Bone marrow (tissue), 2 donors: ENCODE results near the gene PDGFRA.
A peak's percentile ranks its signal among the peaks of the same experiment; 100 is the strongest.

ENCODE experiments used
- DNase-seq, 2 donors: peaks; one replicate each; lab custom pipeline; 2025; lab: John Stamatoyannopoulos, UW

Gene PDGFRA

DNA sequence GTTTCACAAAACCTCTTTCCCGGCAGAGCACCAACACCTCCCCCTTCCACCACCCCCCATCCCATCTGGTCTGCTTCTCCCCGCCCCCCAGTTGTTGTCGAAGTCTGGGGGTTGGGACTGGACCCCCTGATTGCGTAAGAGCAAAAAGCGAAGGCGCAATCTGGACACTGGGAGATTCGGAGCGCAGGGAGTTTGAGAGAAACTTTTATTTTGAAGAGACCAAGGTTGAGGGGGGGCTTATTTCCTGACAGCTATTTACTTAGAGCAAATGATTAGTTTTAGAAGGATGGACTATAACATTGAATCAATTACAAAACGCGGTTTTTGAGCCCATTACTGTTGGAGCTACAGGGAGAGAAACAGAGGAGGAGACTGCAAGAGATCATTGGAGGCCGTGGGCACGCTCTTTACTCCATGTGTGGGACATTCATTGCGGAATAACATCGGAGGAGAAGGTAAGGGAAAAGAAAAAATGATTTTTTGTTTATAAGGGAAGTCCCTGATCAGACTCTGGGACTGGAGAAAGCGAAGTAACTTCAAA, at the start of gene PDGFRA:
PDGFRA (plus strand) TSS at position 333 of the 541 bp plus-strand sequence. CDS start 29,476 bp downstream, outside the sequence.
- no peak for DNase-seq

GRCh38 chr4:54184581-54184980, 44.5 kb upstream of the PDGFRA start:
- DNase-seq: no peak

- DNase-seq: no peak
These were observed 43.9 kb upstream of the PDGFRA start for GRCh38 chr4:54185044-54185780.

- no peak for DNase-seq
These were observed 43.2 kb upstream of the PDGFRA start for GRCh38 chr4:54185866-54186265.

DNA sequence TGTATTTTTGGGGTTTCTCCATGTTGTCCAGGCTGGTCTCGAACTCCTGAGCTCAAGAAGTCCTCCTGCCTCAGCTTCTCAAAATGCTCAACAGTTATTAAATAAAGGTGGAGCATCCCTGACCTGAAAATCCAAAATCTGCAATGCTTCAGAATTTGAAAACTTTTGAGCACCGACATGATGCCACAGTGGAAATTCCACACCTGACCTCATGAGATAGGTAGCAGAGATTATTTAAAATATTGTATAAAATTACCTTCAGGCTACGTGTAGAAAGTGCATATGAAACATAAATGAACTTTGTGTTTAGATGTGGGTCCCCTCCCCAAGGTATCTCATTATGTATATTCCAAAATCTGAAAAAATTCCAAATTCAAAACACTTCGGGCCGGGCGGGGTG, 42.7 kb upstream of the PDGFRA start:
- DNase-seq: no peak

DNA sequence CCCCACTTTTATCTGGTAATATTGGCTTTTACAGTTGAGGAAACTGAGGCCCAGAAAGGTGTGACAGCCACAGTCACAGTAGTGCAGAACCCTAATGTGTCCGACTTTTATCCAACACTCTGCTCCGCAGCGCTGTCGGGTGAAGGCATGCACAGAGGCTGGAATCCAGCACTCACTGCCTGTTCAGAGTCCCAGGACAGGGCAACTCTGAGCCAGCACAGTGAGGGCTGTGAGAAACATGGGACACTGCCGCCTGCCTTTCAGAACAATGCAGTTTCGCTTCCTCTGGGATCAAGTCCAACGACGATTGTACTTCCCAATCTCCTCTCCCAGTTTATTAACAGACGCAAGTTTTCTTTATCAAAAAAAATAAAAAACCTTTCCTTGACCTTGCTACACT, 41.9 kb upstream of the PDGFRA start:
- DNase-seq: no peak

- no peak for DNase-seq
These were observed 40.0 kb upstream of the PDGFRA start for GRCh38 chr4:54189140-54189539.

DNA sequence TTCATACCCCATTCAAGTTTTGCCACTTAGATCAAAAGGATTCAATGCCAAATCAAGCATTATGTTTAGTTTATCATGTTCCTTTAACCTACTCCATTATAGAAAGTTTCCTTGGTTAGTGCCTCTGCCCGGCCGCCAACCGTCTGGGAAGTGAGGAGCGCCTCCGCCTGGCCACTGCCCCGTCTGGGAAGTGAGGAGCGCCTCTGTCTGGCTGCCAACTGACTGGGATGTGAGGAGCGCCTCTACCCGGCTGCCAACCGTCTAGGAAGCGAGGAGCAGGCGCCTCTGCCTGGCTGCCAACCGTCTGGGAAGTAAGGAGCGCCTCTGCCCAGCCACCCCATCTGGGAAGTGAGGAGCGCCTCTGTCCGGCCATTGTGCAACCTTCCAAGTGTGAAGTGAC, 36.3 kb upstream of the PDGFRA start:
- DNase-seq: no peak

DNA sequence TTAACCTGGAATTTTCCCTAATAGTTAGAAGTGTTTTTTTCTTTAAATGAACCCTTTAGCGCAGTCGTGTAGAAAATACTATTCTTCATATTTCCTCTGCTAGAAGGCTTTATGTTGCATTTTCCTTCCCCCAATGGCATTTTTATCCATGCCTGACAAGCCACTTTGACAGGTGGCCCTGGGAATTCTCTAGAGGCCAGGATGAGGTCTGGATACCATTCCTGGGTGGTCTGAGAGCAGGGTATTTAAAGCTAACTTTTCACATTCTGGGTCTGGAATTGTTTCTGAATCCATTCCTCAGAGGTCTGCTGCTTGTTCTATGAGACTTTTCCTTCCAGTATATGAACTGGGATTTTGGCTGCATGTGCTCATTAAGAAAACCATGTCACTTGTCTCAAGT, 31.2 kb upstream of the PDGFRA start:
- DNase-seq: no peak

DNA sequence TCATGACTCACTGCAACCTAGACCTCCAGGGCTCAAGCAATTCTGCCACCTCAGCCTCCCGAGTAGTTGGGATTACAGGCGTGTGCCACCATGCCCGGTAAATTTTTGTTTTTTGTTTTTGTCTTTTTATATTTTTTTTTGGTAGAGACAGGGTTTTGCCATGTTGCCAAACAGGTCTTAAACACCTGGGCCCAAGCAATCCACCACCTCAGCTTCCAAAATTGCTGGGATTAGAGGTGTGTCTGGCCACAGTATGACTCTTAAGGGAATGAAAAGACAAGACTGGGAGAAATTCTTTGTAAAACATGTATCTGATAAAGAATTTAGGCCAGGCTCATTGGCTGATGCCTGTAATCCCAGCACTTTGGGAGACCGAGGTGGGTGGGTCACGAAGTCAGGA, 29.2 kb upstream of the PDGFRA start:
- no peak for DNase-seq

DNA sequence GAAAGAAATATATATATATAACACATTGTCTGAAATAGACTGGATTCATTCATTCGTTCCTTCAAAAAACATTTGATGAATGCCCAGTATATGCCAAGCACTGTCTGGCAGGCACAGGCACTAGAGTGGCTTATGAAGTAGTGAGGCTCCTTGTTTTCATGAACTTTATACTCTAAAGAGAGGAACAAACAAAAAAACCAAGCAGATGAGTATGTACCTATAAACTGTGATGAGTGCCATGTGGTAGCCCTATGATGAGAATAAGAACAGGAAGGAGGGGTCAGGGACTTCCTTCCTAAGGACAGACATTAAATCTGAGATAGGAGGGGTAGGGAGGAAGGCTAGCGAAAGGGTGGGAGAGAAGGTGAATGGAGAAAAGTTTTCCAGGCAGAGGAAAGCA, 19.5 kb upstream of the PDGFRA start:
- DNase-seq: no peak

DNA sequence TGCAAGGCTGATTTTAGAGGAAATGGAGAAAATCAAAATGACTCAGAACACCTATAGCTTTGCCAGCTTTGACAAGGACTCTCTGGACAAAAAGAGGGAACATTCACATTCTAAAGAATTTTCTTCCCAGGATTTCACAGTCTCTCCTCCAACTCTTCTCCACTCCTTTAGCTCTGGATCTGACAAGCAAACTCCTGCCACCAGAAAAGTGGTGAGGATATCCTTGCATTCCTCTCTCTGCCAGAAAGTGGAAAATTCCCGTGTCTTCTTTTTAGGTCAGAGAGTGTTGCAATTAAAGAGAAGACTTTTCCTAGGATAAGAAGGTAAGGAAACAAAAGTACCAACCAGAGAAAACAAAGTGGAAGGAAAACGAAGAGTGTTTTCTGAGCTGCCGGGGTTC, 16.1 kb upstream of the PDGFRA start:
- DNase-seq: no peak

- DNase-seq: no peak
These were observed 15.3 kb upstream of the PDGFRA start for GRCh38 chr4:54213761-54214160.

GRCh38 chr4:54215379-54216077, 13.6 kb upstream of the PDGFRA start:
- no peak for DNase-seq

DNA sequence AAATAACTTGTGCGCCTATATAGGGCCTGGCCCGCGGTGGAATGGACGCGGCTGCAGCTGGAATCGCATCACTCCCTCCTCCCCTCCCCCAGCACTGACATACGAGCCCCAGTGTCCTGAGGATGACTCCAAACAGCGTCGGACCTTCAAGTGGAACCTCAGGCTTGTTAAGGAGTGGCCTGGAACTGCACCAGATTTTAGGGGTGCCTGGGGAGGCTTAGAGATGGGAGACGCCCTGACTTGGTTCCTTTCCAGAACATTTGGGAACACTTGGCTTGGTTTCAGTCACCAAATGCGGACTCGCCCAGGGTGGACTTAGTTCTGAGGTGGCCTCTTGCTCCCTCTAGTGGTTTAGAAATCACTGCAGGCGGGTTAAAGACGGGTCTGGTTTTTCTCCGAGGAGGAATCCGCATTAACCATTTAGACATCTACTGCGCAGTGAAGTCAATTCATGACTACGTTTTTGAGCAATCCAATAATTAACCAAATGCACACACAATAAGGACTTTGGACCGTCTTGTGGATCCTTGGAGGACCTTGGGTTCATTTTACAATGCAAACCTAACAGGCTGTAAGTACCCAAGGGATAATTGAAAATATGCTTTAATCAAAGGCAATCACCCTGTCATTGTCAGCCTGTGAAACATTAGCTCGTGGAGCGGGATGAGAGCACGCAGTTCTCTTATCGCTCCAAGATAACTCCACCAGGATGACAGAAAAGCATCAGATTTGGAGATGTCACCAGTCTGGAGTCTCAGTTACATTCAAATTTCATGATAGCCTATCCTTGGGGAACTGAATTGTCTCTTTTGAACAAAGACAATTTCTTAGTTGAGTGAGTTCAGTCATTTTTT, 11.2 kb upstream of the PDGFRA start:
- DNase-seq: peak; percentile 28 to 54

GRCh38 chr4:54218736-54219135, 10.4 kb upstream of the PDGFRA start:
- no peak for DNase-seq

- DNase-seq: no peak
These were observed 4.0 kb upstream of the PDGFRA start for GRCh38 chr4:54224996-54225597.

GRCh38 chr4:54225598-54226403, 3.3 kb upstream of the PDGFRA start:
- DNase-seq: peak in 1 of 2 donors; percentile 15

DNA sequence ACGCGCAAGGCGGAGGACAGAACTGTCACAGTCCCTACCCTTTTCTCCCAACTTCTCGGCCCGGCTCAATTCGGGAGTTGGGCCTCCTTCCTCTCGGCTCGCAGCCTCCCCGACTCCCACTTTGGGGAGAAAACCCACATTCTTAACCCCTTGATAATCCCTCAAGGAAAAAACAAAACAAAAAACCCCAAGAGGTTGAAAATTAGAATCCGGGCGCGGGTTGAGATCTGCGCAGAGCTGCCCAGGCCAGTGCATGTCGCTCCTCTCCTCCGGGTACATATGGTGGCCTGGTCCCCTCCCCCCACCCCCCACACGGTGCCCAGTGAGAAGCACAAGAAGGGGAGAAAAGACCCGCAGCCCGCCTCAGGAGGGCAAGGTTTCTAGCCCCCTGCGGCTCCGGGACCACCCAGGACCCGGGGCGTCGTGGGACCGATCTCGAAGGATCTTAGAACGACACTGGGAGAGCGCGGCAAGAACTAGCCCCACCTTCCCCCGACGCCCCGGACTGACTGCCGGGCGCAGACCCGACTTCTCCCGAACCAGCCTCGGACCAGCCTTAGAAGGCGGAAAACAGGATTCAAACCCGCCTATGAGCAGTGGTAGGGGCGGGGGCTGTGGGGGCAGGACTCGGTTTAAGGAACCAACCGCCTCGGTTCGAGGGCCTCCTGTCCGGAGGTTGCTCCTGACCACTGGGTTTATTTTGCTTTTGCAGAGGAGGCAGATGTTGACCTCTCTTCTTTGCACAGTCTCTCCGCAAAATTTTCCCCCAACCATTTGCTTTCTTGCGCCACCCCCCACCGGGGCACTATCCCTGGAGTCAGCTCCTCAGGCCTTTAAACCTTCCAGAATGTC, 2.5 kb upstream of the PDGFRA start:
- no peak for DNase-seq
